Measurements from ENCODE around the gene CD300LG.

The CD300LG gene

GRCh38 chr17:43825567-43825966 is 21.4 kb upstream of the CD300LG start:
- no peak for DNase-seq (ENCODE audit: low spot score)

- no peak for DNase-seq (ENCODE audit: low spot score)
Measured at GRCh38 chr17:43826206-43826605, 20.8 kb upstream of the CD300LG start.

- DNase-seq (ENCODE audit: low spot score) = no peak
Measured at GRCh38 chr17:43827596-43827995, 19.4 kb upstream of the CD300LG start.

- no peak for DNase-seq (ENCODE audit: low spot score)
Measured at GRCh38 chr17:43829738-43830137, 17.2 kb upstream of the CD300LG start.

GRCh38 chr17:43830510-43831140 is 16.4 kb upstream of the CD300LG start:
- DNase-seq (ENCODE audit: low spot score) = no peak

- no peak for DNase-seq (ENCODE audit: low spot score)
Measured at GRCh38 chr17:43831633-43832032, 15.3 kb upstream of the CD300LG start.

- peak; percentile 93 for DNase-seq (ENCODE audit: low spot score)
Measured at GRCh38 chr17:43832168-43832975, 14.6 kb upstream of the CD300LG start.

GRCh38 chr17:43832976-43833829 is 13.8 kb upstream of the CD300LG start, which contains the start of gene MPP3:
Gene MPP3, minus strand, starts transcription at chr17:43833146. Its CDS starts 1,240 bp downstream, at chr17:43831906.
- peak; percentile 97 for DNase-seq (ENCODE audit: low spot score)

GRCh38 chr17:43834106-43834505 is 12.9 kb upstream of the CD300LG start:
- peak; percentile 72 for DNase-seq (ENCODE audit: low spot score)

- DNase-seq (ENCODE audit: low spot score) = no peak
Measured at GRCh38 chr17:43839670-43840108, 7.3 kb upstream of the CD300LG start.

- no peak for DNase-seq (ENCODE audit: low spot score)
Measured at GRCh38 chr17:43840814-43841213, 6.2 kb upstream of the CD300LG start.

GRCh38 chr17:43841282-43841681 is 5.7 kb upstream of the CD300LG start:
- DNase-seq (ENCODE audit: low spot score) = no peak

GRCh38 chr17:43842091-43842974 is 4.6 kb upstream of the CD300LG start:
- peak; percentile 53 for DNase-seq (ENCODE audit: low spot score)

- no peak for DNase-seq (ENCODE audit: low spot score)
Measured at GRCh38 chr17:43842975-43843325, 4.0 kb upstream of the CD300LG start.

GRCh38 chr17:43844241-43844640 is 2.7 kb upstream of the CD300LG start:
- no peak for DNase-seq (ENCODE audit: low spot score)

- no peak for DNase-seq (ENCODE audit: low spot score)
Measured at GRCh38 chr17:43845766-43846165, 1.2 kb upstream of the CD300LG start.

- DNase-seq (ENCODE audit: low spot score) = peak; percentile 96
Measured at GRCh38 chr17:43846221-43846712, 709 bp upstream of the CD300LG start.

- no peak for DNase-seq (ENCODE audit: low spot score)
Measured at GRCh38 chr17:43848601-43849000, 1.6 kb downstream of the CD300LG start.

- no peak for DNase-seq (ENCODE audit: low spot score)
Measured at GRCh38 chr17:43849116-43849515, 2.1 kb downstream of the CD300LG start.

GRCh38 chr17:43852571-43852970 is 5.6 kb downstream of the CD300LG start:
- DNase-seq (ENCODE audit: low spot score) = no peak

- DNase-seq (ENCODE audit: low spot score) = no peak
Measured at GRCh38 chr17:43853546-43853945, 6.6 kb downstream of the CD300LG start.

All from AG20443 (cell line).